Endothelial cell of umbilical vein (primary cell): ENCODE results near the gene CYP26C1. TPM values are rescaled to one million over a fixed set of nuclear protein-coding genes. Genes with fewer than 3 reads are reported as not detected.

Experiments
- BruUV-seq: library from RNA; stranded (reverse); fragments of 400-500 nt; replicated peaks from 2 replicates; lab custom pipeline; 2021; lab: Mats Ljungman, UMichigan
- CTCF ChIA-PET: fragments of 300-600, 350-600 bp; sonication (Branson Sonifier 250); formaldehyde crosslinking; loops from one replicate; lab custom pipeline; 2021; ENCODE audit warnings: antibody characterized with exemption, inconsistent platforms; lab: Charles Lee
- POLR2A ChIA-PET: fragments of 300-600, 350-600 bp; sonication (Branson Sonifier 250); formaldehyde crosslinking; loops from one replicate; lab custom pipeline; 2021; ENCODE audit warnings: antibody characterized with exemption, inconsistent platforms; lab: Charles Lee
- DNase-seq: peaks from one replicate; pipeline ENCODE4 v3.0.0-alpha.2; 2011; ENCODE audit warnings: low read depth, low spot score
- FAIRE-seq: peaks from 2 replicates; lab custom pipeline; 2011; peaks lifted over from hg19 to GRCh38; lab: Jason Lieb, UNC
- H2AFZ ChIP-seq: 2 replicates; pipeline ENCODE4 v1.6.0; 2012; ENCODE audit warnings: low read depth, low read length, control low read depth, inconsistent platforms
- H3K27ac ChIP-seq: 2 replicates; pipeline ENCODE4 v1.5.1; 2011; ENCODE audit warnings: low read depth, mild to moderate bottlenecking, control low read depth, low read length, moderate library complexity; ENCODE audit not compliant: insufficient read depth
- H3K27me3 ChIP-seq, 2 experiments: 2 replicates each; pipeline versions ENCODE4 v1.6.0 to v1.6.1; 2011; ENCODE audit warnings: low read length in 2 of 2, mixed read lengths in 1 of 2; ENCODE audit not compliant: control insufficient read depth in 2 of 2, insufficient read depth in 2 of 2
- H3K36me3 ChIP-seq, 2 experiments: 2 replicates in 1 of 2; 3 replicates in 1 of 2; pipeline ENCODE4 v1.5.1; 2011; ENCODE audit warnings: low read length in 2 of 2, mild to moderate bottlenecking in 1 of 2, moderate library complexity in 1 of 2; ENCODE audit not compliant: control insufficient read depth in 2 of 2, insufficient read depth in 2 of 2; ENCODE audit errors: extremely low read depth in 1 of 2
- H3K4me1 ChIP-seq: 3 replicates; pipeline ENCODE4 v1.5.1; 2011; ENCODE audit warnings: mild to moderate bottlenecking, low read length; ENCODE audit not compliant: control insufficient read depth, insufficient read depth; ENCODE audit errors: extremely low read depth
- H3K4me2 ChIP-seq: 2 replicates; pipeline ENCODE4 v1.6.1; 2011; ENCODE audit warnings: low read length, control low read depth, mixed read lengths; ENCODE audit not compliant: insufficient read depth
- H3K4me3 ChIP-seq, 3 experiments: fragments of 200-600 bp in 1 of 3; sonication (generic), shearing (Covaris generic) in 1 of 3; replicated peaks in 1 of 3; 2 replicates each; pipeline ENCODE4 v1.5.1; 2011 to 2016; ENCODE audit warnings: control low read depth in 3 of 3, low read length in 3 of 3, mild to moderate bottlenecking in 2 of 3, inconsistent platforms in 1 of 3, low read depth in 1 of 3, moderate library complexity in 1 of 3; ENCODE audit not compliant: insufficient read depth in 1 of 3
- H3K79me2 ChIP-seq: 2 replicates; pipeline ENCODE4 v1.6.0; 2012; ENCODE audit warnings: low read length, inconsistent platforms; ENCODE audit not compliant: control insufficient read depth, insufficient read depth
- H3K9ac ChIP-seq: replicated peaks from 2 replicates; pipeline ENCODE3; 2011; ENCODE audit warnings: low read length, control low read depth; ENCODE audit not compliant: insufficient read depth; ENCODE audit errors: extremely low read depth
- H3K9me1 ChIP-seq: replicated peaks from 3 replicates; pipeline ENCODE4 v1.6.0; 2011; ENCODE audit warnings: mild to moderate bottlenecking, low read length; ENCODE audit not compliant: control insufficient read depth, insufficient read depth; ENCODE audit errors: extremely low read depth
- H3K9me3 ChIP-seq: replicated peaks from 2 replicates; pipeline ENCODE4 v1.5.1; 2012; ENCODE audit warnings: low read length, inconsistent platforms; ENCODE audit not compliant: control insufficient read depth, insufficient read depth
- H4K20me1 ChIP-seq: replicated peaks from 2 replicates; pipeline ENCODE3; 2011; ENCODE audit warnings: mild to moderate bottlenecking, low read length; ENCODE audit not compliant: control insufficient read depth, insufficient read depth; ENCODE audit errors: extremely low read depth
- CTCF ChIP-seq, 2 donors: IDR thresholded peaks; 1 replicate in 1 of 2; 2 replicates in 1 of 2; pipeline ENCODE4 v1.5.1; 2011; ENCODE audit warnings: low read length in 2 of 2, mild to moderate bottlenecking in 2 of 2, moderate library complexity in 2 of 2, control low read depth in 1 of 2, inconsistent platforms in 1 of 2, low read depth in 1 of 2; ENCODE audit not compliant: insufficient read depth in 1 of 2; ENCODE audit errors: extremely low read depth in 1 of 2
- EZH2 ChIP-seq: IDR thresholded peaks from 2 replicates; pipeline ENCODE4 v1.6.1; 2012; ENCODE audit warnings: borderline replicate concordance, low read depth, mild to moderate bottlenecking, moderate library complexity, low read length, inconsistent platforms; ENCODE audit not compliant: severe bottlenecking
- GATA2 ChIP-seq: IDR thresholded peaks from 2 replicates; pipeline ENCODE4 v1.7.0; 2011; ENCODE audit warnings: low read depth, mild to moderate bottlenecking, moderate library complexity, mixed read lengths, low read length; ENCODE audit not compliant: insufficient read length, insufficient read depth
- JUN ChIP-seq: IDR thresholded peaks from 2 replicates; pipeline ENCODE4 v1.6.1; 2011; ENCODE audit warnings: borderline replicate concordance, low read depth; ENCODE audit not compliant: insufficient read length, insufficient read depth
- MAX ChIP-seq: IDR thresholded peaks from 2 replicates; pipeline ENCODE4 v1.6.1; 2011; ENCODE audit not compliant: insufficient read depth, insufficient read length
- POLR2AphosphoS5 ChIP-seq: IDR thresholded peaks from 2 replicates; pipeline ENCODE4 v1.6.1; 2012; ENCODE audit warnings: low read depth, mild to moderate bottlenecking, control low read depth, low read length, moderate library complexity; ENCODE audit not compliant: insufficient read depth
- dilution Hi-C: fragments of 300-500 bp; cut with MboI; formaldehyde crosslinking; loops from one replicate; pipeline ENCODE4 v1.15.0; 2019; ENCODE audit warnings: low sequenced_read_pairs; ENCODE audit not compliant: extremely low pct_ligation_motif_present
- intact Hi-C: fragments of 100-400 bp; cut with micrococcal nuclease; formaldehyde crosslinking; loops from one replicate; pipeline ENCODE4 v1.10.0; 2022
- polyA plus RNA-seq, 4 experiments: library from polyadenylated mRNA; depleted of rRNA in 3 of 4; stranded (reverse) in 3 of 4; unstranded in 1 of 4; fragments of >200 nt; gene quantifications; 2 replicates each; pipeline versions ENCODE4 v1.2.1 to v1.2.3, GENCODE V29; 2011 to 2012; ENCODE audit warnings: missing spikeins in 1 of 4
- total RNA-seq: library from RNA; stranded (reverse); gene quantifications from 2 replicates; pipeline ENCODE4 v1.2.3, GENCODE V29; 2021

The CYP26C1 gene
- total and polyA plus RNA-seq, 2 donors (not counting 3 experiments of a cell fraction or from before 2014, with no cell fraction given): 0.12 to 3.0 TPM

- ChIA-PET CTCF (interaction anchor here (0.6 to 6.9 kb wide), 14 partner anchors 9 to 431 kb away, joined by 3 to 67 read pairs (median 4); no protein-coding TSS in a partner anchor), POLR2A (no interaction called here)
- H3K36me3 ChIP-seq: no peaks in the 10 kb centered on the region
- DNase-seq: no peak
- no peak overlapping the region for H3K4me3 ChIP-seq
- H3K4me2 ChIP-seq: no peak overlapping the region
- dilution Hi-C loops (no loop called here), intact Hi-C loops (loop anchor here (1.0 kb wide), 2 partner anchors 209 to 431 kb away; no protein-coding TSS in a partner anchor)
- H3K4me1 ChIP-seq: no peaks in the 10 kb centered on the region
- peak; percentile 46 for FAIRE-seq
- peaks cover 8 to 11% of the 10 kb centered on the region in 2 experiments for H3K27me3 ChIP-seq
- no peaks in the 10 kb centered on the region for H3K79me2 ChIP-seq
- H3K9ac ChIP-seq: no peak overlapping the region
- no peak overlapping the region for H3K27ac ChIP-seq
- H2AFZ ChIP-seq: no peak overlapping the region
- H4K20me1 ChIP-seq: no peaks in the 10 kb centered on the region
- no peak for TF ChIP-seq MAX
- no peak for TF ChIP-seq POLR2AphosphoS5
- no peak for TF ChIP-seq GATA2
- TF ChIP-seq CTCF (IDR thresholded peaks at IDR 0.05; ENCODE audit: extremely low read depth in 1 of 2, insufficient read depth in 1 of 2, low read depth in 1 of 2, low read length in 2 of 2): peak; percentile 75 to 85
- no peak for TF ChIP-seq JUN
- TF ChIP-seq EZH2: no peak
- H3K9me1 ChIP-seq: no peaks in the 10 kb centered on the region
- no TSS peak for BruUV-seq
- no peaks in the 10 kb centered on the region for H3K9me3 ChIP-seq
Measured at GRCh38 chr10:93080350-93081046, 19.9 kb downstream of the CYP26C1 start.
